A172 (cell line): ENCODE measurements around the gene SSRP1. TPM values are rescaled to one million over a fixed set of nuclear protein-coding genes. Genes with fewer than 3 reads are reported as not detected.
"Not testable (repeated sequence)": the region's sequence is repeated elsewhere in the genome, so short reads cannot be mapped to it uniquely, and the experiment has no call there.

Experiments
- DNase-seq: peaks from one replicate; pipeline ENCODE4 v3.0.0-alpha.2; 2015; ENCODE audit warnings: low spot score
- total RNA-seq: library from RNA; depleted of rRNA; stranded (reverse); fragments of >200 nt; shearing (Covaris generic); gene quantifications from 2 replicates; pipeline ENCODE4 v1.2.3, GENCODE V29; 2014

The SSRP1 gene
- total RNA-seq, 1 experiment from 2014 or later = 167 TPM

GRCh38 chr11:57300785-57301184, 34.9 kb downstream of the SSRP1 start:
- DNase-seq = no peak

- DNase-seq = no peak
Measured at GRCh38 chr11:57299150-57299737, 36.4 kb downstream of the SSRP1 start.

- no peak for DNase-seq
Measured at GRCh38 chr11:57297221-57297620, 38.5 kb downstream of the SSRP1 start.

- DNase-seq = not testable (repeated sequence)
Measured at GRCh38 chr11:57296205-57296604, 39.5 kb downstream of the SSRP1 start.

- DNase-seq = peak; percentile 54
Measured at GRCh38 chr11:57294225-57295131, 41.2 kb downstream of the SSRP1 start.

GRCh38 chr11:57290288-57290687, 45.4 kb downstream of the SSRP1 start:
- no peak for DNase-seq

GRCh38 chr11:57288771-57289579, 46.7 kb downstream of the SSRP1 start:
- peak; percentile 49 for DNase-seq

- DNase-seq = no peak
Measured at GRCh38 chr11:57287884-57288283, 47.8 kb downstream of the SSRP1 start.

GRCh38 chr11:57283231-57283990, 52.3 kb downstream of the SSRP1 start:
- DNase-seq = no peak

- DNase-seq = not testable (repeated sequence)
Measured at GRCh38 chr11:57281546-57281945, 54.1 kb downstream of the SSRP1 start.

GRCh38 chr11:57279116-57279515, 56.6 kb downstream of the SSRP1 start:
- no peak for DNase-seq

GRCh38 chr11:57278721-57279095, 57.0 kb downstream of the SSRP1 start:
- DNase-seq = no peak

- peak; percentile 70 for DNase-seq
Measured at GRCh38 chr11:57277845-57278720, 57.6 kb downstream of the SSRP1 start.

- DNase-seq = no peak
Measured at GRCh38 chr11:57276971-57277675, 58.6 kb downstream of the SSRP1 start.

- no peak for DNase-seq
Measured at GRCh38 chr11:57276169-57276970, 59.3 kb downstream of the SSRP1 start.
